ENCODE data around the gene RPL37. TPM values are rescaled to one million over a fixed set of nuclear protein-coding genes. Genes with fewer than 3 reads are reported as not detected.

The RPL37 gene
- total and polyA plus RNA-seq, 7 donors = 120 to 2,184 (median 170) TPM

DNA sequence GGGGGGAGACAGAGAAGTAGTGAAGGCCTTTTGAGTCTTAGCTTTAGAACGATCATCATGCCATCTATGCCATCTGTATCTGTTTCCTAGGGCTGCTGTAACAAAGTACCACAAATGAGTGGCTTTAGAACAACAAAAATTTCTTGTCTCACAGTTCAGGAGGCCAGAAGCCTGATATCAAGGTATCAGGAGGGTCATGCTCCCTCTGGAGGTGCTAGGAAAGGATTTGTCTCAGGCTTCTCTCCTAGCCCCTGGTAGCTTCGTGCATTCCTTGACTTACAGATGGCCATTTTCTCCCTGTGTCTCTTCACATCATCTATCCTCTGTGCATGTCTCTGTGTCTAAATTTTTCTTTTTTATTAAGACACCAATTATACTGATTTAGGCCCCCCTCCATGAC lies 11.3 kb upstream of the RPL37 start:
- H3K4me3 ChIP-seq = no peak overlapping the region
- H3K4me1 ChIP-seq = no peaks in the 10 kb centered on the region
- no peaks in the 10 kb centered on the region for H3K9me3 ChIP-seq
- no peaks in the 10 kb centered on the region for H3K36me3 ChIP-seq
- intact Hi-C loops (cut with DNase I) = no loop called here
- DNase-seq = no peak
- 93 to 98% methylated on average over 2 of the region's 2 CpGs for WGBS, 2 donors
- H3K27me3 ChIP-seq = no peaks in the 10 kb centered on the region
- H3K27ac ChIP-seq = no peak overlapping the region
- TF ChIP-seq POLR2A (IDR thresholded peaks at IDR 0.05) (no peak), EP300 (IDR thresholded peaks at IDR 0.05) (no peak)
- TF ChIP-seq, protein P1, sequence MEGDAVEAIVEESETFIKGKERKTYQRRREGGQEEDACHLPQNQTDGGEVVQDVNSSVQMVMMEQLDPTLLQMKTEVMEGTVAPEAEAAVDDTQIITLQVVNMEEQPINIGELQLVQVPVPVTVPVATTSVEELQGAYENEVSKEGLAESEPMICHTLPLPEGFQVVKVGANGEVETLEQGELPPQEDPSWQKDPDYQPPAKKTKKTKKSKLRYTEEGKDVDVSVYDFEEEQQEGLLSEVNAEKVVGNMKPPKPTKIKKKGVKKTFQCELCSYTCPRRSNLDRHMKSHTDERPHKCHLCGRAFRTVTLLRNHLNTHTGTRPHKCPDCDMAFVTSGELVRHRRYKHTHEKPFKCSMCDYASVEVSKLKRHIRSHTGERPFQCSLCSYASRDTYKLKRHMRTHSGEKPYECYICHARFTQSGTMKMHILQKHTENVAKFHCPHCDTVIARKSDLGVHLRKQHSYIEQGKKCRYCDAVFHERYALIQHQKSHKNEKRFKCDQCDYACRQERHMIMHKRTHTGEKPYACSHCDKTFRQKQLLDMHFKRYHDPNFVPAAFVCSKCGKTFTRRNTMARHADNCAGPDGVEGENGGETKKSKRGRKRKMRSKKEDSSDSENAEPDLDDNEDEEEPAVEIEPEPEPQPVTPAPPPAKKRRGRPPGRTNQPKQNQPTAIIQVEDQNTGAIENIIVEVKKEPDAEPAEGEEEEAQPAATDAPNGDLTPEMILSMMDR (IDR thresholded peaks at IDR 0.05) = no peak

DNA sequence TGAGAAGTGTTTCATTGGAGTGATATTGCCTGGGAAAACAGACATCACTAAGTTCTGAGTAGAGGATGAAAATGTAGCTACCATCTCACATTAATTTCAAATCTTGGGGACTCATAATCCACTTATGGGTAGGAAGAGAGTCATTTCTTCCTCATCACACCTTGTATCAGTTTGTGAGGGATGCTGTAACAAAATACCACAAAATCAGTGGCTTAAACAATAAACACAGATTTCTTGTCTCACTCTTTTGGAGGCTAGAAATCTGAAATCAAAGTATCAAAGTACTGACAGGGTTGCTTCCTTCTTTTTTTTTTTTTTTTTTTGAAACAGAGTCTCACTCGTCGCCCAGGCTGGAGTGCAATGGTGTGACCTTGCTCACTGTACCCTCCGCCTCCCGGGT lies 9.5 kb upstream of the RPL37 start:
- TF ChIP-seq POLR2AphosphoS5 (IDR thresholded peaks at IDR 0.05) (no peak), POLR2A (IDR thresholded peaks at IDR 0.05) (no peak), EP300 (IDR thresholded peaks at IDR 0.05) (no peak)
- TF ChIP-seq, protein P1 (IDR thresholded peaks at IDR 0.05) = no peak
- Histone ChIP-seq H3K27ac (no peak overlapping the region), H3K4me3 (no peak overlapping the region), H3K9me3 (no peaks in the 10 kb centered on the region), H3K27me3 (no peaks in the 10 kb centered on the region), H3K36me3 (no peaks in the 10 kb centered on the region), H3K4me1 (no peaks in the 10 kb centered on the region)
- 91 to 93% methylated on average over 4 of the region's 4 CpGs for WGBS, 2 donors
- DNase-seq = no peak
- intact Hi-C loops (cut with DNase I) = no loop called here

DNA sequence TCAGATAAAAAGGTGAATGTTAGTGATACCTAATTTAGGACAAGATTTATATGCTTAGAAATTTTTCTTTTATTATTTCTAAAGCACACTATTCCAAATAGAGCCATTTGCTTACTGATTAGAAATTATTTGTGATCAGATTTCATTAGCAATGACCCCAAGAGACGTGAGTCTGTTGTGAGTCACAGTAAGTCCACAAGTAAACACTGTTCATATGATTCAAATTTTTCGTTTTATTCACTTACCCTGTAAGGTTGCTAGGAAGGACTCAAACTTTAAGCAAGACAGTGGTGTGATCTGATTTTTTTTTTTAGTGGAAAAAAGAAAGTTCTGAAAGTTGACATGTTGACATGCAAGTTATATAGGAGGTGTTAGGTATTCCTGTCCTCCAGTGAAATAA lies 7.3 kb upstream of the RPL37 start:
- intact Hi-C loops (cut with DNase I) = no loop called here
- Histone ChIP-seq H3K4me1 (no peaks in the 10 kb centered on the region), H3K4me3 (peak overlapping the region in 3 of 4 donors; percentile 28 to 35 (median 31)), H3K9me3 (no peaks in the 10 kb centered on the region), H3K27me3 (no peaks in the 10 kb centered on the region), H3K27ac (peak overlapping the region in 2 of 4 donors; percentile 50 to 69), H3K36me3 (no peaks in the 10 kb centered on the region)
- DNase-seq = no peak
- TF ChIP-seq EP300 (IDR thresholded peaks at IDR 0.05) = no peak
- no peak for TF ChIP-seq POLR2AphosphoS5 (IDR thresholded peaks at IDR 0.05)
- TF ChIP-seq, protein P1 (IDR thresholded peaks at IDR 0.05) = no peak
- no peak for TF ChIP-seq POLR2A (IDR thresholded peaks at IDR 0.05)
- WGBS, 2 donors = 73 to 79% methylated on average over 2 of the region's 2 CpGs

DNA sequence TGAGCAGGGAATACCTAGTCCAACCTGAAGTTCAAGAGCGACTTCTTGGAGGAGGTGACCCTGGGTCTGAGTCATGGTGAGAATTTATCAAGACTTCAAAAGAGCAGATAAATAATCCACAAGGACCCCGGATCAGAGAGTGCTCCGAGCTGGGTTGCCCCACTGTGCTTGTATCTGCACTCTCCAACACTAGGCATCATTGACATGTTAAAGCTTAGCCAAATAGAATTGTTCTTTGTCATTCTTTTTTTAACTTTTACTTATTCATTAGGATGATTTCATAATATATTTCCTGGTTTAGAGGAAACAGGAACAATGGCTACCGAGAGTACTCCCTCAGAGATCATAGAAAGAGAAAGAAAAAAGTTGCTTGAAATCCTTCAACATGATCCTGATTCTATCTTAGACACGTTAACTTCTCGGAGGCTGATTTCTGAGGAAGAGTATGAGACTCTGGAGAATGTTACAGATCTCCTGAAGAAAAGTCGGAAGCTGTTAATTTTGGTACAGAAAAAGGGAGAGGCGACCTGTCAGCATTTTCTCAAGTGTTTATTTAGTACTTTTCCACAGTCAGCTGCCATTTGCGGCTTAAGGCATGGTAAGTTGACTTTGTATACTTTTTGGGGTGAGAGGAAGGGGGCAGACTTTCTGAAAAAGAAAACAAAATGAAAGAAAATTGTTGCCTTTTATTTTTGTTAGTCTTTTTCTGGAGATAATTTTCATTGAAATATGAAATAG lies 6.2 kb upstream of the RPL37 start, which contains the start of gene CARD6:
CARD6 (plus strand) TSS at position 300 of the 738 bp plus-strand sequence; CDS start at position 316, 16 bp downstream.
- Histone ChIP-seq H3K4me1 (peaks cover 0 to 2% (median 0%) of the 10 kb centered on the region in 4 donors), H3K9me3 (no peaks in the 10 kb centered on the region), H3K27me3 (no peaks in the 10 kb centered on the region), H3K27ac (peak within 1 kb of the TSS; percentile 31 to 69 (median 50)), H3K4me3 (peak within 1 kb of the TSS; percentile 4 to 35 (median 30)), H3K36me3 (no peaks in the 10 kb centered on the region)
- 33 to 52% methylated on average over 9 of the region's 9 CpGs for WGBS, 2 donors
- DNase-seq = no peak
- intact Hi-C loops (cut with DNase I) = no loop called here
- TF ChIP-seq EP300 (IDR thresholded peaks at IDR 0.05) = no peak
- TF ChIP-seq POLR2AphosphoS5 (IDR thresholded peaks at IDR 0.05) = no peak
- TF ChIP-seq POLR2A (IDR thresholded peaks at IDR 0.05) = no peak
- TF ChIP-seq, protein P1 (IDR thresholded peaks at IDR 0.05) = no peak

All from sigmoid colon (tissue), 7 donors.